ENCODE measurements around the gene PRDM7.

DNA sequence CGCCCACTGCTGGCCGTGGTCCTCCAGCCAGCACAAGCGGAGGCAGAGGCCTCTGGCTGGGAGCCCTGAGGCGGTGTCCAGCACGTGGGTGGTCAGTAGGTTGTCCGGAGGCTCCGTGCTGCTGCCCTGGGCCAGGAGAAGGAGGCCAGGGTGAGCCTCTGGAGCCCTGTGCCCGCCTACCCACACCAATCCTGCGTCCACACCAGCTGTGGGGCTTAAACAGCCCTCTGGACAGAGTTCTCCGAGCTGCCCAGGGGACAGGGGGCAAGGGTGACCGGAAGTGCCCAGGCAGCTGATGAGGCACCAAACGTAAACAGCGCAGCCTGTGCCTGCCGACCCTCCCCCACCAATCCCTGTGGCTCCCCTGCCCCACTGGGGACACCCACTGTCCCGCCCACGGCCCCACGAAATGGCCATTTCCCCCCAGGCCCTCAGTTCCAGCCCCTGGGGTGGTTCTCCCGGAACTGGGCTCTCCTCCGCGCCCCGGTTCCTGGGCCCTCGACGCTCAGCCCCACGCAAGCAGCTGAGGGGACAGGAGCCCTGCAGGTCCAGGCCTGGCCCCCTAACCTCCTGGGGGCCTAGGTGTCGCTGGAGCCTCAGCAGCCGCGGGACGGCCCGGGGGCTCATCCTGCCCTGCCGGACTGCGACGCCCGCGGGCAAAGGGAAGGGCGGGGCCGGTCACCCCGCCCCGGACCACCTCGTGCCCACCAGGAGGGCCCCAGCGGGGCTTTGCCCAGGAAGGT is 30.0 kb downstream of the PRDM7 start:
- TF ChIP-seq, protein P1, sequence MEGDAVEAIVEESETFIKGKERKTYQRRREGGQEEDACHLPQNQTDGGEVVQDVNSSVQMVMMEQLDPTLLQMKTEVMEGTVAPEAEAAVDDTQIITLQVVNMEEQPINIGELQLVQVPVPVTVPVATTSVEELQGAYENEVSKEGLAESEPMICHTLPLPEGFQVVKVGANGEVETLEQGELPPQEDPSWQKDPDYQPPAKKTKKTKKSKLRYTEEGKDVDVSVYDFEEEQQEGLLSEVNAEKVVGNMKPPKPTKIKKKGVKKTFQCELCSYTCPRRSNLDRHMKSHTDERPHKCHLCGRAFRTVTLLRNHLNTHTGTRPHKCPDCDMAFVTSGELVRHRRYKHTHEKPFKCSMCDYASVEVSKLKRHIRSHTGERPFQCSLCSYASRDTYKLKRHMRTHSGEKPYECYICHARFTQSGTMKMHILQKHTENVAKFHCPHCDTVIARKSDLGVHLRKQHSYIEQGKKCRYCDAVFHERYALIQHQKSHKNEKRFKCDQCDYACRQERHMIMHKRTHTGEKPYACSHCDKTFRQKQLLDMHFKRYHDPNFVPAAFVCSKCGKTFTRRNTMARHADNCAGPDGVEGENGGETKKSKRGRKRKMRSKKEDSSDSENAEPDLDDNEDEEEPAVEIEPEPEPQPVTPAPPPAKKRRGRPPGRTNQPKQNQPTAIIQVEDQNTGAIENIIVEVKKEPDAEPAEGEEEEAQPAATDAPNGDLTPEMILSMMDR (IDR thresholded peaks at IDR 0.05; ENCODE audit: insufficient read depth, low read depth, low read length) = no peak
- TF ChIP-seq EZH2 (IDR thresholded peaks at IDR 0.05; ENCODE audit: insufficient read depth, low read length) = no peak
